Measurements from ENCODE around the gene MYO7A. TPM values are rescaled to one million over a fixed set of nuclear protein-coding genes. Genes with fewer than 3 reads are reported as not detected.

Gene MYO7A
- total RNA-seq, 1 donor from 2014 or later, result 3.2 TPM

DNA sequence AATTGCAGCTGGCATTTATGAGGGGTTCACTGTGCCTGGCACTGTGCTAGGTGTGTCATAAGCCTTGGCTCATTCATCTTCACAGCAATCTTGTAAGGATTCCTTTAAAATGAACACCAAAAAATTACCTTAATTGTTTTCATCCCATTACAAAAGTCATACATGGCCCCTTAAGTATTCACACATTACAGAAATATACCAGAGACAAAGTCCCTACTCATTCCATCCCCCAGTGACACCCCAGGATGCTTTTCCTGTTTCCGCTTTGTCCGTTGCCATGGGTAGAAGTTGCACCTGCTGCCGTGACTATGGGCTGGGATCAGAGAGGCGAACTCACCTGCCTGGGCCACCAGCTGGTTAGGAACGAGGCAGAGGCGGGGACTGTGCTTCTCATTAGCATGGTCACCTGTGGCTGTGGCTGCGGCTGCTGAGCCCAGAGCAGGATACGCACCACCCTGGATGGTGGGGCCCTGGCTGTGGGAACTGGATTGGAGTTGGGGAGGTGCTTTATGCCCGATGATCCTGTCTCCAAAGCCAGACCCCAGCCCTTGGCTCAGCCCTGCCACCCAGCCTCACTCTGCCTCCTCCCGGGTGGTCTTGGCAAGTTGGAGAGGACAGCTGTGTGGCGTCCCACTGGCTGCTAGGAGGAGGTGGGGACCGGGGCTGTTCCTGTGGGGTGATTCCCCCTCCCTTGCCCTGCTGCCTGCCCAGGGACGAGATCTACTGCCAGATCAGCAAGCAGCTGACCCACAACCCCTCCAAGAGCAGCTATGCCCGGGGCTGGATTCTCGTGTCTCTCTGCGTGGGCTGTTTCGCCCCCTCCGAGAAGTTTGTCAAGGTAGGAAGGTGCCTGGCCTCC lies 60.8 kb downstream of the MYO7A start:
- no peak for DNase-seq
- H3K27ac ChIP-seq (replicated peaks), result no peak overlapping the region
- no peaks in the 10 kb centered on the region for H3K36me3 ChIP-seq
- no peaks in the 10 kb centered on the region for H3K9me3 ChIP-seq (replicated peaks)
- intact Hi-C loops (cut with micrococcal nuclease), result loop anchor here (5.0 kb wide), 2 partner anchors 62 to 142 kb away; partner anchors contain the start of gene MYO7A
- H3K4me1 ChIP-seq, result no peaks in the 10 kb centered on the region
- TF ChIP-seq, protein P1, sequence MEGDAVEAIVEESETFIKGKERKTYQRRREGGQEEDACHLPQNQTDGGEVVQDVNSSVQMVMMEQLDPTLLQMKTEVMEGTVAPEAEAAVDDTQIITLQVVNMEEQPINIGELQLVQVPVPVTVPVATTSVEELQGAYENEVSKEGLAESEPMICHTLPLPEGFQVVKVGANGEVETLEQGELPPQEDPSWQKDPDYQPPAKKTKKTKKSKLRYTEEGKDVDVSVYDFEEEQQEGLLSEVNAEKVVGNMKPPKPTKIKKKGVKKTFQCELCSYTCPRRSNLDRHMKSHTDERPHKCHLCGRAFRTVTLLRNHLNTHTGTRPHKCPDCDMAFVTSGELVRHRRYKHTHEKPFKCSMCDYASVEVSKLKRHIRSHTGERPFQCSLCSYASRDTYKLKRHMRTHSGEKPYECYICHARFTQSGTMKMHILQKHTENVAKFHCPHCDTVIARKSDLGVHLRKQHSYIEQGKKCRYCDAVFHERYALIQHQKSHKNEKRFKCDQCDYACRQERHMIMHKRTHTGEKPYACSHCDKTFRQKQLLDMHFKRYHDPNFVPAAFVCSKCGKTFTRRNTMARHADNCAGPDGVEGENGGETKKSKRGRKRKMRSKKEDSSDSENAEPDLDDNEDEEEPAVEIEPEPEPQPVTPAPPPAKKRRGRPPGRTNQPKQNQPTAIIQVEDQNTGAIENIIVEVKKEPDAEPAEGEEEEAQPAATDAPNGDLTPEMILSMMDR (IDR thresholded peaks at IDR 0.05; ENCODE audit: borderline replicate concordance), result no peak
- no peak overlapping the region for H3K4me3 ChIP-seq
- no peaks in the 10 kb centered on the region for H3K27me3 ChIP-seq (ENCODE audit: low read depth)

DNA sequence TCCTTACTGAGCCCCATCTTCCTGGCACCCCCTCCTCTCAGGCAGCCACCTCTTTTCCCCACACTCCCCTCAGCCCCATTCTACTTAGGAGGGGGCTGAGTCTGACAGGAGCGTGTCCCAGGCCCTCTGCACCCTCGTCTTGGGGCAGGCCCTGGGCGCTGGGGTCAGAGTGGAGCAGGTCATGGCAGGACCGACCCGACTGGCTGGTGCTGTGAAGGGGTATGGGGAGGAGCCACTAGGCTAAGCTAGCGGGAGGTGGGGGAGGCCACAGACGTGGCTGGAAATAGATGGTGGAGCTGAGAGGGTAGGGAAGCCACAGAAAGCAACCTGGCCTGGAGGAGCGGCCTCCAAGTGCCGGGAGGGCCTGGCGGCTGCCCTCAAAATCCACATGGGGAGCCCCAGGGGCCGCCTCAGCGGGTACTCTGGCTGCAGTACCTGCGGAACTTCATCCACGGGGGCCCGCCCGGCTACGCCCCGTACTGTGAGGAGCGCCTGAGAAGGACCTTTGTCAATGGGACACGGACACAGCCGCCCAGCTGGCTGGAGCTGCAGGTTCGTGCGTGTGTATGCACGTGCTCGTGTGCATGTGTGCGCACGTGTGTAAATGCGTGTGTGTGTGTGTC lies 61.7 kb downstream of the MYO7A start:
- TF ChIP-seq, protein P1 (IDR thresholded peaks at IDR 0.05; ENCODE audit: borderline replicate concordance), result no peak
- DNase-seq, result no peak

DNA sequence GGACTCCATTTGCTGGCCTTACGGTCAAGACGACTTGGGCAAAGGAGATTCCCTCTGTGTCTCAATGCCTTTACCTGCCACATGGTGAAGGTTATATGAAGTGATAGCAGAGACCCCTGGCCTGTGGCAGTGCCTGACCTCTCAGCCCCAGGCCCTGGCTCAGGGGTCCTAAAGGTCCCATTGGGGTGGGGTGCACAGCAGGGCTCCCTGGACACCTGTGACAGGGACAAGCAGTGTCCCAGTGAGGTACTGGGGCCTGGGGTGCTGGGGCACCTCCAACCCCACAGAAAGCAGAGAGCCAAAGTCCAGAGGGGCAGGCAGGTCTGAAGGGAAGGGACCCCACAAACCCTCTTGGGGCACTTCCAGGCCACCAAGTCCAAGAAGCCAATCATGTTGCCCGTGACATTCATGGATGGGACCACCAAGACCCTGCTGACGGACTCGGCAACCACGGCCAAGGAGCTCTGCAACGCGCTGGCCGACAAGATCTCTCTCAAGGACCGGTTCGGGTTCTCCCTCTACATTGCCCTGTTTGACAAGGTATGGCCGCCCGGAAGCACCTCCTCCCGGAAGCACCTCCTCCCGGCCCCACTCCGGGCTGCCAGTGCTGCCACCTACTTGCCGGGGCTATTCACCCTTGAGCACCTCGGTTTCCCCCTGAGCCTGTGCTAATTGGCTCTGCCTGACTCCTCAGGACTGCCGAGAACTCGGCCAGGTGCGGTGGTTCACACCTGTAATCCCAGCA lies 62.5 kb downstream of the MYO7A start:
- no peak for DNase-seq
- H3K36me3 ChIP-seq, result no peaks in the 10 kb centered on the region
- H3K27me3 ChIP-seq (ENCODE audit: low read depth), result no peaks in the 10 kb centered on the region
- no peak overlapping the region for H3K4me3 ChIP-seq
- TF ChIP-seq, protein P1 (IDR thresholded peaks at IDR 0.05; ENCODE audit: borderline replicate concordance), result no peak
- H3K4me1 ChIP-seq, result peaks cover 9% of the 10 kb centered on the region
- no peaks in the 10 kb centered on the region for H3K9me3 ChIP-seq (replicated peaks)
- intact Hi-C loops (cut with micrococcal nuclease), result no loop called here
- no peak overlapping the region for H3K27ac ChIP-seq (replicated peaks)

More for the DNA sequence above, 61.7 kb downstream of the MYO7A start:
- H3K4me3 ChIP-seq, result no peak overlapping the region
- no peaks in the 10 kb centered on the region for H3K36me3 ChIP-seq
- intact Hi-C loops (cut with micrococcal nuclease), result loop anchor here (5.0 kb wide), 2 partner anchors 62 to 142 kb away; partner anchors contain the start of gene MYO7A
- peaks cover 1% of the 10 kb centered on the region for H3K4me1 ChIP-seq
- H3K27me3 ChIP-seq (ENCODE audit: low read depth), result no peaks in the 10 kb centered on the region
- H3K9me3 ChIP-seq (replicated peaks), result no peaks in the 10 kb centered on the region
- H3K27ac ChIP-seq (replicated peaks), result no peak overlapping the region

DNA sequence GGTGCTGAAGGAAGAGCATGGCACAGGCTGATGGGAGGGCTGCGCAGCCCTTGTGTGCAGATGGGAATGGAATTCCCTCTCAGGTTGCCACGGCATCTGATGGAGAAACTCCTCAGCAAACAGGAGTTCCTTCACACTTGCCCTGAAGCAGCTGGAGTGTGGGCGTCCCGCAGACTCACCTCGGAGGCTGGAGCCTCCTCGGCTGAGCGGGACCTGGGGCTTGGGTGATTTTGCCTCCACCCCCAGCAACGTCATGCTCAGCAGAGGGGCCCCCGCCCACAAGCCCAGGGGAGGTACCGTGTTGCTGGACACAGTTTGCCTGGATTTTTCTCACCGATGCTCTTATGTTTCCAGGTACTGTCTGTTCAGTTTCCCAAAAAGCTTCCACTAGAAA lies 63.4 kb downstream of the MYO7A start:
- Histone ChIP-seq H3K4me3 (no peak overlapping the region), H3K27ac (replicated peaks) (no peak overlapping the region), H3K9me3 (replicated peaks) (no peaks in the 10 kb centered on the region), H3K36me3 (no peaks in the 10 kb centered on the region), H3K4me1 (peaks cover 12% of the 10 kb centered on the region), H3K27me3 (ENCODE audit: low read depth) (no peaks in the 10 kb centered on the region)
- intact Hi-C loops (cut with micrococcal nuclease), result no loop called here
- TF ChIP-seq, protein P1 (IDR thresholded peaks at IDR 0.05; ENCODE audit: borderline replicate concordance), result no peak
- DNase-seq, result no peak

DNA sequence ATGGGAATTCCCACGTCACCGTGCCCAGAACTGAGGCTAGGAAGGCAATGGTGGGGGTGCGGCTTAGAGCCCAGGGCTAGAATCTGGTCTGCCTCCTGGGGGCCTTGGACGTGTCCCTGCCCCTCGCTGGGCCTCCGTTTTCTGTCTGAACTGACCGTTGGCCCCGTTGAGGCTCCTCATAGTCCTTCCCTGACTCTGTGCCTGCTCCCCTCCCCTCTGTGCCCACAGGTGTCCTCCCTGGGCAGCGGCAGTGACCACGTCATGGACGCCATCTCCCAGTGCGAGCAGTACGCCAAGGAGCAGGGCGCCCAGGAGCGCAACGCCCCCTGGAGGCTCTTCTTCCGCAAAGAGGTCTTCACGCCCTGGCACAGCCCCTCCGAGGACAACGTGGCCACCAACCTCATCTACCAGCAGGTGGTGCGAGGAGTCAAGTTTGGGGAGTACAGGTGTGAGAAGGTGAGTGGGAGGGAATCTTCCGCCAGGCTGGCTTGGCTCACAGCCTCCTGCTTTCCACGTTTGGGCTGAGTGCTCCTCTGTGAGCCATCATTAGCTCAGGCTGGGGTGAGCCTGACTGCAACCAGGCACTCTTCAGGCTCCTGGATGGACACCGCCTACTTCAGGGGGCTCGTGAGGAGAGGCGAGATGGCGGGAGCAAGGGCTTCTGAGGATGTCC lies 63.9 kb downstream of the MYO7A start:
- no peaks in the 10 kb centered on the region for H3K36me3 ChIP-seq
- TF ChIP-seq, protein P1 (IDR thresholded peaks at IDR 0.05; ENCODE audit: borderline replicate concordance), result peak; percentile 54
- H3K27me3 ChIP-seq (ENCODE audit: low read depth), result no peaks in the 10 kb centered on the region
- no peak overlapping the region for H3K4me3 ChIP-seq
- intact Hi-C loops (cut with micrococcal nuclease), result no loop called here
- peaks cover 12% of the 10 kb centered on the region for H3K4me1 ChIP-seq
- no peak for DNase-seq
- H3K27ac ChIP-seq (replicated peaks), result no peak overlapping the region
- H3K9me3 ChIP-seq (replicated peaks), result no peaks in the 10 kb centered on the region

All from left ventricle myocardium inferior (tissue), 1 donor.